ENCODE measurements around the gene LRRC4C.

GRCh38 chr11:40567392-40567791 lies 892.1 kb downstream of the LRRC4C start:
- TF ChIP-seq, protein P1, sequence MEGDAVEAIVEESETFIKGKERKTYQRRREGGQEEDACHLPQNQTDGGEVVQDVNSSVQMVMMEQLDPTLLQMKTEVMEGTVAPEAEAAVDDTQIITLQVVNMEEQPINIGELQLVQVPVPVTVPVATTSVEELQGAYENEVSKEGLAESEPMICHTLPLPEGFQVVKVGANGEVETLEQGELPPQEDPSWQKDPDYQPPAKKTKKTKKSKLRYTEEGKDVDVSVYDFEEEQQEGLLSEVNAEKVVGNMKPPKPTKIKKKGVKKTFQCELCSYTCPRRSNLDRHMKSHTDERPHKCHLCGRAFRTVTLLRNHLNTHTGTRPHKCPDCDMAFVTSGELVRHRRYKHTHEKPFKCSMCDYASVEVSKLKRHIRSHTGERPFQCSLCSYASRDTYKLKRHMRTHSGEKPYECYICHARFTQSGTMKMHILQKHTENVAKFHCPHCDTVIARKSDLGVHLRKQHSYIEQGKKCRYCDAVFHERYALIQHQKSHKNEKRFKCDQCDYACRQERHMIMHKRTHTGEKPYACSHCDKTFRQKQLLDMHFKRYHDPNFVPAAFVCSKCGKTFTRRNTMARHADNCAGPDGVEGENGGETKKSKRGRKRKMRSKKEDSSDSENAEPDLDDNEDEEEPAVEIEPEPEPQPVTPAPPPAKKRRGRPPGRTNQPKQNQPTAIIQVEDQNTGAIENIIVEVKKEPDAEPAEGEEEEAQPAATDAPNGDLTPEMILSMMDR (IDR thresholded peaks at IDR 0.05): no peak
- no peak for TF ChIP-seq POLR2A (IDR thresholded peaks at IDR 0.05)
